DMS53 treated with DMSO at 0.1 percent for 48 hours (cell line): ENCODE measurements around the gene PDZD4.

Source experiments
- DNase-seq: peaks from one replicate; lab custom pipeline; 2025; ENCODE audit not compliant: unreplicated experiment; lab: John Stamatoyannopoulos, UW

The PDZD4 gene

GRCh38 chrX:153829799-153830639 lies at the start of gene PDZD4:
TSS of gene PDZD4 (minus strand) at chrX:153830544. CDS start at chrX:153830298, 246 bp downstream.
- no peak for DNase-seq

GRCh38 chrX:153879741-153880439 lies 49.5 kb upstream of the PDZD4 start:
- no peak for DNase-seq

- no peak for DNase-seq
Measured at GRCh38 chrX:153878969-153879653, 48.8 kb upstream of the PDZD4 start.

- DNase-seq = no peak
Measured at GRCh38 chrX:153878345-153878744, 48.0 kb upstream of the PDZD4 start.

GRCh38 chrX:153877571-153878261 lies 47.4 kb upstream of the PDZD4 start:
- no peak for DNase-seq

- no peak for DNase-seq
Measured at GRCh38 chrX:153876112-153876491, 45.8 kb upstream of the PDZD4 start.

- no peak for DNase-seq
Measured at GRCh38 chrX:153875391-153876111, 45.2 kb upstream of the PDZD4 start.

- no peak for DNase-seq
Measured at GRCh38 chrX:153874366-153875125, 44.2 kb upstream of the PDZD4 start.

GRCh38 chrX:153874085-153874365 lies 43.7 kb upstream of the PDZD4 start:
- DNase-seq = no peak

- DNase-seq = no peak
Measured at GRCh38 chrX:153873282-153874084, 43.1 kb upstream of the PDZD4 start.

GRCh38 chrX:153871946-153872878 lies 41.9 kb upstream of the PDZD4 start:
- DNase-seq = no peak

GRCh38 chrX:153871451-153871850 lies 41.1 kb upstream of the PDZD4 start:
- DNase-seq = no peak

- DNase-seq = no peak
Measured at GRCh38 chrX:153870791-153871360, 40.5 kb upstream of the PDZD4 start.

GRCh38 chrX:153870288-153870690 lies 39.9 kb upstream of the PDZD4 start:
- DNase-seq = no peak

GRCh38 chrX:153869473-153870287 lies 39.3 kb upstream of the PDZD4 start:
- DNase-seq = no peak

GRCh38 chrX:153868576-153869472 lies 38.5 kb upstream of the PDZD4 start:
- DNase-seq = no peak
